CD1c-positive myeloid dendritic cell (primary cell): ENCODE data around the gene EYS.

Experiments used
- DNase-seq: peaks from one replicate; pipeline ENCODE4 v3.0.0-alpha.2; 2016; ENCODE audit errors: extremely low spot score

Gene EYS

DNA sequence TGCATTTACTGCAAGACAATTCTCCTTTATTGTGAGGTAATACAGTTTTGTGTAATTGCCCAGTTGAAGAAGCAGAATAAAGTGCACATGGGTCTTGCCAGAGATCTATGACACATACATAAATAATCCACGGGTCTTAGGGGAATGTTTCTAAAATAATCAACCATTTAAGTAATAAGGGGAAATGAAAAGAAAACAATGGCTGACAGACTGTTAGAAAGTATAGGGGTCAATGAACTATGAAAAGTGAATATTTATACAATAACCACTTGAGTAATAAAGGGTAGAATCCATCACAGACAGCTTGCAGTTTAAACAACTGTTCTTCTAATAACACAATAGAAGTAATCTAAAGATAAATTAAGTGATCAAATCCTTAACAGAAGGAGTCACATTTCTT, 477.2 kb downstream of the EYS start:
- no peak for DNase-seq

DNA sequence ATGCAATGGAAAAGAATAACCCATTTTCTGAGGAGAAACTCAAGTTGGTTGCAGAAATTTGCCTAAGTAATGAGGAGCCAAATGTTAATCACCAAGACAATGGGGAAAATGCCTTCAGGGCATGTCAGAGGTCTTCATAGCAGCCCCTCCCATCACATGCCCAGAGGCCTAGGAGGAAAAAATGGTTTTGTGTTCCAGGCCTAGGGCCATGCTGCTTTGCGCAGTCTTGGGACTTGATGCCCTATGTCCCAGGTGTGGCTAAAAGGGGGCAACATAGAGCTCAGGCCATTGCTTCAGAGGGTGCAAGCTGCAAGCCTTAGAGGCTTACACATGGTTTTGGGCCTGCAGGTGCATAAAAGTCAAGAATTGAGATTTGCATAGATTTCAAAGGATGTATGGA, 485.9 kb downstream of the EYS start:
- DNase-seq = no peak

DNA sequence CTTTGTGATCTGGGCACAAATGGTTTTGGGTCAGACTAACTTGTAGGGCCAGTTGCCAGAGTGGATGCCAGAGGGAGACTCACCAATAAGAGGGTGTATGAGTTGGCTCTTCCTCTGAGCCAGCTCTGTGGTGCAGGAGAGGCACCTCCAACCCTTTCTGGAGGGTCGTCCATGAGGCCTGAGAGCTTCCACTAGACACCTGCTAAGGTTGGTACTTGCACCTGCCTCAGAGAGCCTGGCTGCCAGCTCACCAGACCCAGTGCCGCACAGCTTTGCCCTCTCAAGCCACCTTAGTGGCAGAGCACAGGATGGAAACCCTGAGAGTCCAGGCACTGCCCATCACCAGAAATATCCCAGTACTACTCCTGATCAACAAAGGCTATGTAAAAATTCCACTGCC, 504.3 kb downstream of the EYS start:
- DNase-seq = no peak

DNA sequence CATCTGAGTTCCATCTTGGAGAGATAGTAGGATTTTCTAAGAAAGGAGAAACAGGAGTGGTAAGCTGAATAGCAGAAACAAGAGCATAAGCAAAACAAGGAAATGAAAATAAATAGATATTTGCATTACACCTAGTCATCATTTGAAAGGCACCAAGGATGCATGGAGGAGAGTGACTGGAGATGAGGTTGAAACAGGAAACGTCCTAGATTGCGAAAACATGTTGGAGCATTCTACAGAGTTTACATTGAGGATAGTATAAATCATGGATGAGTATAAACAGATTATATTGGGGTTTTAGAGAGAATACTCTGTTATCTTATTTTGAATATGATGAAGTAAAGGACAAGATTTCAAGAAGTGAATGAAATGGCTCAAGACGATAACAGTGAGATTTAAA, 507.3 kb downstream of the EYS start:
- DNase-seq = no peak

DNA sequence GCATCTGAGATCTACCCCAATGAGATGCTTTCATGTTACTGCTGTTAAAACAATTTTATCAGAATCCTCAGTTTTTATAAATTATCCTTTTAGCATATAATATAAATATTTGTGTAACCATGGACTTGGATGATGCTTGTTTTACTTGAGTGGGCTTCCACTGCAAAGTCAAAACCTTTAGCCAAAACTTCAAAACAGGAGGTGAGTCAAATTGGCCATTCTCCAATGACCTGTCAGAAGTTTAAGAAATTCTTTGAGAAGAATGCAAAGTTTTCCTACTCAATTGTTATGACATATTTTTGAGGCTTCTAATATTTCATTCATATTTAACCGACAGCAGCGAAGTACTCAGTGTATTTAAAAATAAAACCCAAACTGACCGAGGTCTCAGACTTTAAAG, 507.9 kb downstream of the EYS start:
- DNase-seq = no peak

DNA sequence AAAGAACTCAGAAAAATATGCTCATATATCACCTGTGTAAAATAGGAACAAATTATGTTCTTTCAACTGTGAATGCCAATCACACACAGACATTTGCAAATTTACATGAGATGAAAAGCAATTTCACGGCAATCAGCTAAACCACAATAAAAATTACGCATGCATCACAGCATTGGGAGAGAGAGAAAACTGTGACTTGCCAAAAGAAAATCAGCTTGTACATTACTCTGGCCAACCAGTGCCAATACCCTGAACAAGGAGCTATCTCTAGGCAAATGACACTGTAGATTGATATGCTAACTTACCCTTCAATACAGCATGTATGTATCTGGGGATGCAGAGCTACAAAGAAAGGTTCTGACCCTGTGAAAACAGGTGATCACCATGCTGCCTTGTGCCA, 515.6 kb downstream of the EYS start:
- DNase-seq = no peak

DNA sequence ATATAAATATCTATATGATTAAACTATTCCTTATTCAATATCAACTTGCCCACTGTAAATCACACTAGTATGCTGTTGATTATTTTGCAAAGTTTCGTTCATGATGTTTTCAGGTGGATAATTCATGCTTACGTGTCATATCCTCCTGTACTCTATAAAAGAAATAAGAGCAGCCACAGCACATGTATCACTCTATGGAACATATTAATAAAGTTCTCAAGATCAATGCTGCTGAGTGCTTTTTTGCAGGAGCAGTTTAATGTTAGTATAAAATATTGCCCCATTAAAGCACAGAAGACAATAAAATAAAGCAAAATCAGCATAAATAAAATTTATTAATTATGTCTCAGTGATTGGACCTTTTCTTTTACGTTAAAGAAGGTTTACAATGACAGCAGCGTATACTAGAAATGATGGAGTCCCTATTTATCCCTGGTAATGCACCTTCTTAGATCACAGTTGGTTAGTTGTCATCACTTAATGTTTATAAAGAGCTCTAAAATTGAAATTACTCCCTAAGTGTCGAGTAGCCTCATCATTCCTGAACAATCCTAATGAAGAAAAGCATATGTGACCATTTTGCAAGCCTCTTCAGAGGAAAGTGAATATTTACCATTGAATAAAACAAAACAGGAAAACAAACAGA, 517.7 kb downstream of the EYS start:
- no peak for DNase-seq

DNA sequence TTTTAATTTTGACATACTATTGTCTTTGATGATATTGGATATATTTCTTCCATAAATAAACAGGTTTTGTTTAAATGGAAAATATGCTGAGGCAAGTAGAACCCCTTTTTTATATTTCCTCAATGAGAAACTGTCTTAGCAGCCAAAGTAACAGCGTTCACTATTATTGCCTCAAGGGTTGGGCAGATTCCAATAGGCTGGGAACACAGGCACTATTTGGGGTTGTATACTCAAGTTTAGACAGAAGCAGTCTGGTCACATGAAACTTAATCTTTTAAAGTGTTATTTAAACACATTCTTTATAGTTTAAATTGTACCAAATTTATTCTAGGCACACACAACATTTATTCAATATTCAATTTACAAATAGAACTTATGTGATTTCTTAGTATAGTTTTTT, 520.2 kb downstream of the EYS start:
- no peak for DNase-seq

DNA sequence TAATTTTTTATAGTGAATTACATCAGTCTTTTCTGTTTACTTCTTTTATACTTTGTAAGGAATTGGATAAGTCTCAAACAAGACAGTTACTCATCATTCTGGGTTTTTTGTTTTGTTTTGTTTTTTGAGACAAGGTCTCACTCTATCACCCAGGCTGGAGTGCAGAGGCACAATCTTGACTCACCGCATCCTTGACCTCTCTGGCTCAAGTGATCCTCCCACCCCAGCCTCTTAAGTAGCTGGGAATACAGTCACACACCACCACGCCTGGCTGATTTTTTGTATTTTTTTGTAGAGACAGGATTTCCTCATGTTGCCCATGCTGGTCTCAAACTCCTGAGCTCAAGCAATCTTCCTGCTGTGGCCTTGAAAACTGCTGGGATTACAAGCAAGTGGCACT, 524.3 kb downstream of the EYS start:
- DNase-seq = no peak

DNA sequence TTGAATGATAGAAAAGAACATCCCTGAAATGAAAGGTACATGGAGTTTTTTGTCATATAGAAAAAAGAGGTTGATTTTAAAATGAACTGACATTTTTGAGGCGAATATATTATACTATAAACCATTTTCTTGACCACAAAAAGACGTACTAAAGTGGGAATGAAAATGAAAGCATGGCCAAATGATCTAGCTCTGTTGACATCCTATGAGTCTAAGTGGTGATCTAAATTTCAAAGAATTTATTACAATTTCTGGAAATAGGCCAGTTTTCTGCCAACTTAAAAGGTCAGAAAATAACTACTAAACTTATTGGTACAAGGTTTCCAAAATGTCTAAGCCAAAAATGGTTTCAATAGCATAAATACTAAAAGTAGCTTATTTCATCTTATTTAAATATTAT, 536.8 kb downstream of the EYS start:
- DNase-seq = no peak

DNA sequence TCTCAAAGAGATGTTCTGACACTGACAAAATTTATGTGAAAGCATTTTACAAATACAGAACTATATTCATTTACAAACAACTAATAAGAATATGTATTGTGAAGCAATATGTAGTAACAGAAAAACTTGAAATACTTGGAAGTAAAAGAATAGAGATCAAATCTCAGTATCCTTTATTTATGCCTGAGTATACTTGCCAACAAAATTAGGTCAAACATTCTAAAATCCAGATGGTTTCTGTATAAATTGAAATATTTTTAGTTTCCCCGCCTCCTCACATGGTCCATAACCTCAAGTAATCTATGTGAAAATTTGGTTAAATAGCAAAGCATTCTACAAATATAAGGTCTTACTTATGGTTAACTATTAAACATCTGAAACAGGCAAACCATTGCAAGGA, 545.4 kb downstream of the EYS start:
- no peak for DNase-seq

DNA sequence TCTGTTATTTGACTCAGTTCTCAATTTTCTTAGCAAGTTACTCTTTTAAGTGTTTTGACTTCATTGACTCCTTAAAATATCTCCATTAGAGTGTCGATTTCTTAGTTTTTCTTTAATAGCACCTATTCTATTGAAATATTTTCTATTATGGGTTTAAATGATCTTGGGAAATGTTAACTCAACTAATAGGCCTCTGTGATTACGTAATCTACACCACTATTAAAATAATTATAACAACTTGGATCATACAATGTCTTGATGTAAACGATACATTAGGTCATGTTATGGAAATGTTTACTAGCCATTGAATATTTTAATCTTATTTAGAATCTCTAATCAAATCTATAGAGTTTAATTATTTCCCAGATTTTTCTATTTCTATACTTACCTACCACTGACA, 550.0 kb downstream of the EYS start:
- no peak for DNase-seq

DNA sequence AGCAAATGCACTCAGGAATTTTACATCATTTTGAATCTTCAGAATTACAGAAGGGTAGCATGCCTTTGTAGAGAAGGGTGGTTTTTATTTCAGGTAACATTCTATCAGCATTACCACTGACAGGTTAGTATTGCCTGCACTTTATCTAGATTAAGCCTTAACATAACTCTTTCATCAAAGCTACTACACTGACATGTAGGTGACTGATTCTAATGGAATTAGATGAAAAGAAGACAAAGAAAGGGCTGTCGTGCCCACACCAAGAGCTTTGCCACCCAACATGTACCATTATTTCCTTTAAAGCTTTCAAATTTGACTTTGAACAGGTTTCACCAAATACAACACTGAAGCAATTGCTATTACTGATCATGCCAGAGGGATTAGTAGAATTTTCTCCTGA, 551.9 kb downstream of the EYS start:
- no peak for DNase-seq

DNA sequence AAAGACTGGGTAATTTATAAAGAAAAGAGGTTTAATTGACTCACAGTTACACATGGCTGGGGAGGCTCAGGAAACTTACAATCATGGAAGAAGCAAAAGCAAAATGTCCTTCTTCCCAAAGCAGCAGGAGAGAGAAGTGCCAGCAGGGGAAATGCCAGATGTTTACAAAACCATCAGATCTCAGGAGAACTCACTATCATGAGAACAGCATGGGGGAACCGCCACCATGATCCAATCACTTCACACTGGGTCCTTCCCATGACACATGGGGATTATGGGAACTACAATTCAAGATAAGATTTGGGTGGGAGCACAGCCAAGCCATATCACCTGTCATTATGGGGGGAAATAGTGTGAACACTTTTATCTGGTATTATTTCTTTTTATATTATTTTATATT, 557.2 kb downstream of the EYS start:
- DNase-seq = no peak

DNA sequence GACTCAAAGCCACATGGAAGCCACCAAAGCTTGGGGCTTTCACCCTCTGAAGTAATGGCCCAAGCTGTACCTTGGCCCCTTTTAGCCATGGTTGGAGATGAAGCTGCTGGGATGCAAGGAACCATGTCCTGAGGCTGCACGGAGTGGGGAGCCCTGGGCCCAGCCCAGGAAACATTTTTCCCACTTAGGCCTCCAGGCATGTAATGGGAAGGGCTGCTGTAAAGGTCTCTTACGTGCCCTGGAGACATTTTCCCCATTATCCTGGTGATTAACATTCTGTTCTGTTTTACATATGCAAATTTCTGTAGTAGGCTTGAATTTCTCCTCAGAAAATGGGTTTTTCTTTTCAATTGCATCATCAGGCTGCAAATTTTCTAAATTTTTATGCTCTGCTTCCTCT, 558.2 kb downstream of the EYS start:
- DNase-seq = no peak

DNA sequence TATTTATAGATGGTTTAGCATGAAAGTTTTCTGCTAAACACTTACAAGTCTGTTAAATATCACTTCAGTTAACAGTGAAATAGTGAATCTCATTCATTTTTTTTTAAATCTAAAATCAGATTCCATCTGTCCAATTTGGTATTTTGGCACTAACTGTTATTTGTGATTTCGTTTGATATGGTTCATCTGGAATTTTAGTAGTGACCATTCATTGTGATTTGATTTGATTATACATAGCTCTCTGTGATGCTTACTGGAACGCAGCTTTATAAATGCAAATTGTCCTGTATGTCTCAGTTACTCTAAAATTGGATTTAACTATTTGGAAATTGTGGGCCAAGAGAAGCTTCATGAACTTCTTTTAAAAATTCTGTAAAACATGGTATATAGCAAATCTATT, 571.5 kb downstream of the EYS start:
- DNase-seq = no peak

DNA sequence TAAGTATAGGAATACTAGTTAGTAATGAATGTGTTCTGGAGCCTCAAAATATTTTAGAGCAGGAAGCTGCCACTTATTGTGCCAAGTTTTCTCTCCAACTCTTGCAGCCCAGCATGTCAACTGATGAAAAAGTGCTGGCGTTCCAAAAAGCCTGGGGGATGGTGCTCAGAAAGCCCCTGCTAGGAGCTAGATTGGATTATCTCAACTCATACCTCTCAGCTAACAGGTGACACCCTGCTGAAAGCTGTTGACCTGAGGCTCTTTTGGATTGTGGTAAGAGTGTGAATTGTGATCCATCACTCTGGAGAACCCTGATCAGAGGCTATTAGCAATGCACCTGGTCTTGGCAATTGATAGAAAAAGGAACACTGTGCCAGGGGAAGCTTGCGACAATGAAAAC, 580.4 kb downstream of the EYS start:
- DNase-seq = no peak

DNA sequence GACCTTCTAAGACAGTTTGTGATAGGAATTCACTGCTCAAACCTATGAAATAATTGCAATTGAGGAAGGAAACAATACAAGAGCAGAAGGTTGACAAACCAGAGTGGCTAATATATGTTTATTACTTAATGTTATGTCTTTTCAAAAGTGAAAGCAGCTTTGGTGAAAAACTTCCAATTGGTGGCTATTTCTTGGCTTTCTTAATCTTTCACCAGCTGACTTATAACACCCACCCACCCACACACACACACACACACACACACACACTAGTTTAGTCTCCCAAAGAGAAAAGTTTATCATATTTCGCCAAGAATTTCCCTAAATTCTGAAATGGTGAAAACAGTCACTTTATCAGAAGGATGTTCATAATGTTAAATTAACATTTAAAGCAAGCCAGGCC, 583.5 kb downstream of the EYS start:
- DNase-seq = no peak

DNA sequence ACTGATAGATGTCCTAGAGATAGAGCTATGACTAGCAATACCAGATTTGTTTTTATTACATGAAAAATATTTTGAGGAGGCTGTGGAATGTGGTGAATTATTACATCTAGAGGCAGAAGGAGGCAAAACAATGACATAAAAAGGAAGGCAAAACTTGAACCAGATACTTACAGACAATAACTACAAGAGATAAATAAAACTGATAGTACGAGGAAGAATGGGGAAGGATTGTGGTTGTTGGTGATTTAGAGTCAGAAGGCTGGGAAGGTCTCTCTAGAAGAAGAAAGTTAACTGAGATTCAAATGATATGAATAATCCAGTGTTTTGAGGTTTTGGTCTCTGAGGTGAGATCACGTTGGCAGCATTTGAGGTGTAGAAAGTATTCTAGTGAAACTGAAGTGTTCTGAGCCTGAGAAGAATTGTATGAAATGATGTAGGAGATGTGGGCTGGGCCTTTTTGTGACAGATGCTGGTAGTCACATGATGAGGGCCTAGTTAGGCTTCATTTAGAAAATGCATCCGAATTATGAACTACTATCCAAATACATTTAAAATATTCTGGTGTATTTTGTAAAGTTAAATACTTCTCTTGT, 589.1 kb downstream of the EYS start:
- no peak for DNase-seq

DNA sequence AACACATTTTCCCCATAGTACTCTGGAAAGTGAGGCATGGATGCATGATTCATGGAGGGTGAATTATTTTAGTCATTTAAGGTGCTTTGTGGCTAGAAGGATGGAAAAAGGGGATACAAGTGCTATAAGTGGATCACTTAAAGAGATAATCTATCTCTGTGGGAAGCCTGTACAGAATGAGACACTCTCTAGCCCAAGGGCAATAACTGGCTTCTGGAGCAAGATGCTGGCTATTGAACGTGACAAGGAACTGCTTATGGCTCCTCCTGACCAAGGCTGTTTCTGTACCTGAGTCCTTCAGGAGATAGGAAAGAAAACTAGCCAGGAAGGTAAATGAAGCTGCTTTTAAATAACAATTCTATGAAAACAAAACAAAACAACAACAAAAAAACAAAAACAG, 590.7 kb downstream of the EYS start:
- no peak for DNase-seq

DNA sequence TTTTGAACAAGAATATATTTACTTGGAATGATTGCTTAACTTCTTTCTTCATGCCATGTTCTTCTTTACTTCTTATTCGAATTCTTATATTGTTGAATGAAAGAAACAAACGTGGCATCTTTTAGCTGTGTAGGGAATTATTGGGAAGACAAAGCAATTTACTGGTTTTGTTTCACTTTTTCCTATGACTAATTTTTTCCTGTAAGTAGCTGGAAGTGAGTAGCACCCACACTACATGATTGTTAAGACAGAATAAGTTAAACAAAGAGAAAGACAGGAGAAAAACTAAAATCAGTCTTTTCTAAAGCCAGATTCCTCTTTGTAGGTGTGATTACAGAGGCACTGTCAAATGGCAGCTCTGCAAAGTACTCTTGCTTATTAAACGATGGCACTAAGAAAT, 593.4 kb downstream of the EYS start:
- DNase-seq = no peak

DNA sequence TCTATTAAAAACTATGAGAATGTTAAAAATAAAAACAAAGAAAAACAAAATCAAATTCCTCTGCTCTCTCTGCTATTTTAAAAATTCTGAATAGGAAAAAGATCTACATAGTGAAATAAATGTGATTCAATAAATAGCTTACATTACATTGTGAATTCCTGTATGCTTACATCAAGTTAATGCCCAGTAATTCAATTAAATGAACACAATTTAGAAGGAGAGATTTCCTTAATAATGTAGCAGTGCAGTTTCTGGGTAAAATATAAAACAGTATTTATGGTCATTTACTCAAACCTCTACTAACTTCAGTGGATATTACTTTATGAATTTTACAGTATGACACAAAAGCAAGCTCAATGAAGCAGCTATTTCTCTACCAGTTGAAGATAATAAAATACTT, 594.6 kb downstream of the EYS start:
- no peak for DNase-seq

DNA sequence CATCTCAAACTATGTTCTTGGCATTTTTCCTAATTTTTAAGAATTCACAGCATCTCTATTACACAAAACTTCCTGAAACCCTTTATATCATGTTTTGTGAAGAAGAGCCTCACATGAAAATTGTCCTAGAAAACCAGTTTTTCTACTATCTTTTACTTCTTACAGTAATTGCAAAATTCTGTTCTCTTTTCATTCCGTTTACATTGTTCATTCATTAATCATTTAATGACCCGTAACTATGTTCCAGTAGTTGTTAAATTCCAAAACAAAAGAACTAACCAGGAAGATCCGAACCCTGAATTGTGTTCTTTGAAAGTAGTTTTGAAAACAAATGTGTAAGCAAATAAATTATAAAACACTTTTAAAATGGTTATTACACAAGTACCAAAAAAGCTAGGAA, 597.0 kb downstream of the EYS start:
- no peak for DNase-seq

DNA sequence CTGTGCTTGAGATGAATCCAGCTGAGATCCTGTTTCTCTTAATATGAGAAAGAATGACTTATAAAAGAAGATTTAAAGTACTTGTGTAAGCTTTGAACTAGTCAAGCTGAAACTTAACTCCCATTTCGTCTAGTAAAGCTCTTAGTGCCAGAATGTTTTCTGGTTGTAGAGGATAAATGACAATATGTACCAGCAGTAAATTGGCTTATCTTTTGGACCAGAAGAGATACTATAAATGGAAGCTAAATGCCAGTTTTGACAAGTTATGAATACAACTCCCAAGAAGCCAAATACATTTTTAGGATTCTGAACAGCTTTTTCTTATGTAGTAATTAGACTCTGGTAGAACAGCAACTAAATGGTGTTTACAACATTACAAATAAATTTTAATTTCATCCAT, 608.7 kb downstream of the EYS start:
- no peak for DNase-seq
